Thyroid gland (tissue), 4 donors: Measurements from ENCODE around the gene ZNF667. TPM values are rescaled to one million over a fixed set of nuclear protein-coding genes. Genes with fewer than 3 reads are reported as not detected.

ENCODE experiments used
- DNase-seq, 2 donors: peaks; one replicate each; pipeline ENCODE4 v3.0.0-alpha.2; 2019
- H3K27ac ChIP-seq, 3 donors: fragments of 200-600 bp; sonication (generic); 1 replicate in 2 of 3; 2 replicates in 1 of 3; pipeline ENCODE4 v1.5.1; 2016 to 2019; ENCODE audit warnings: mild to moderate bottlenecking in 1 of 3, moderate library complexity in 1 of 3
- H3K27me3 ChIP-seq: fragments of 200-600 bp; sonication (generic); one replicate; pipeline ENCODE4 v1.5.1; 2019
- H3K36me3 ChIP-seq, 2 donors: fragments of 200-600 bp; sonication (generic); one replicate each; pipeline ENCODE4 v1.5.1; 2016 to 2019
- H3K4me1 ChIP-seq, 2 donors: fragments of 200-600 bp; sonication (generic); one replicate each; pipeline ENCODE4 v1.5.1; 2017 to 2019
- H3K4me3 ChIP-seq, 3 donors: fragments of 200-600 bp; sonication (generic); replicated peaks in 1 of 3; 1 replicate in 2 of 3; 2 replicates in 1 of 3; pipeline ENCODE4 v1.5.1; 2016; ENCODE audit warnings: mild to moderate bottlenecking in 1 of 3
- H3K9me3 ChIP-seq: fragments of 200-600 bp; sonication (generic); one replicate; pipeline ENCODE4 v1.5.1; 2017
- CTCF ChIP-seq, 6 experiments: fragments of 200-600 bp in 3 of 6; fragments of 450-650 bp in 3 of 6; sonication (generic) in 3 of 6; IDR thresholded peaks; one replicate each; pipeline ENCODE4 v1.5.1; 2016 to 2019; ENCODE audit warnings: antibody characterized with exemption in 6 of 6, mild to moderate bottlenecking in 2 of 6, inconsistent platforms in 1 of 6, moderate library complexity in 1 of 6
- POLR2A ChIP-seq, 2 donors: fragments of 450-650 bp; IDR thresholded peaks; one replicate each; pipeline ENCODE4 v1.6.1; 2017; ENCODE audit warnings: antibody characterized with exemption in 2 of 2, mild to moderate bottlenecking in 2 of 2, moderate library complexity in 1 of 2
- WGBS, 2 donors: methylation state at CpG; one replicate each; pipeline ENCODE4 v1.1.5; 2017; 5-methylcytosine and 5-hydroxymethylcytosine counted together
- intact Hi-C: fragments of 100-400 bp; cut with DNase I; formaldehyde crosslinking; loops from one replicate; pipeline ENCODE4 v1.15.1; 2023
- total RNA-seq, 4 donors: library from RNA; depleted of rRNA; stranded (reverse); fragments of >200 nt; gene quantifications; one replicate each; pipeline ENCODE4 v1.2.3, GENCODE V29; 2016

The ZNF667 gene
- total RNA-seq, 4 donors from 2014 or later, result 8.6 to 22.2 (median 15.8) TPM

GRCh38 chr19:56504581-56504980 is 27.4 kb upstream of the ZNF667 start:
- intact Hi-C loops, result no loop called here

GRCh38 chr19:56491399-56491798 is 14.3 kb upstream of the ZNF667 start:
- intact Hi-C loops, result no loop called here
- TF ChIP-seq CTCF (IDR thresholded peaks at IDR 0.05) (no peak), POLR2A (IDR thresholded peaks at IDR 0.05) (no peak)
- Histone ChIP-seq H3K4me1 (no peaks in the 10 kb centered on the region), H3K36me3 (peaks cover 8 to 14% of the 10 kb centered on the region in 2 donors), H3K27me3 (no peaks in the 10 kb centered on the region), H3K27ac (no peak overlapping the region), H3K9me3 (no peaks in the 10 kb centered on the region), H3K4me3 (no peak overlapping the region)
- WGBS, 2 donors, result 80 to 81% methylated on average over 3 of the region's 3 CpGs
- DNase-seq, result no peak

More at GRCh38 chr19:56504581-56504980, 27.4 kb upstream of the ZNF667 start:
- H3K9me3 ChIP-seq, result no peaks in the 10 kb centered on the region
- 94 to 95% methylated on average over 2 of the region's 2 CpGs for WGBS, 2 donors
- no peak overlapping the region for H3K4me3 ChIP-seq
- H3K27me3 ChIP-seq, result no peaks in the 10 kb centered on the region
- H3K27ac ChIP-seq, result no peak overlapping the region
- H3K36me3 ChIP-seq, result no peaks in the 10 kb centered on the region
- peaks cover 5 to 6% of the 10 kb centered on the region in 2 donors for H3K4me1 ChIP-seq
- DNase-seq, result no peak
- no peak for TF ChIP-seq CTCF (IDR thresholded peaks at IDR 0.05)
- no peak for TF ChIP-seq POLR2A (IDR thresholded peaks at IDR 0.05)

GRCh38 chr19:56477429-56478338 is 539 bp upstream of the ZNF667 start:
- no peaks in the 10 kb centered on the region for H3K36me3 ChIP-seq
- peak; percentile 92 to 94 for DNase-seq
- H3K9me3 ChIP-seq, result no peaks in the 10 kb centered on the region
- 0 to 1% methylated on average over 21 to 57 of the region's 80 CpGs for WGBS, 2 donors
- intact Hi-C loops, result no loop called here
- peaks cover 17 to 19% of the 10 kb centered on the region in 2 donors for H3K4me1 ChIP-seq
- H3K27me3 ChIP-seq, result no peaks in the 10 kb centered on the region
- peak in 1 of 2 donors; percentile 70 for TF ChIP-seq POLR2A (IDR thresholded peaks at IDR 0.05)
- no peak for TF ChIP-seq CTCF (IDR thresholded peaks at IDR 0.05)
- peak overlapping the region; percentile 32 to 89 (median 79) for H3K4me3 ChIP-seq
- H3K27ac ChIP-seq, result peak overlapping the region; percentile 34 to 81 (median 70)

- no peaks in the 10 kb centered on the region for H3K9me3 ChIP-seq
- peak in 1 of 2 donors; percentile 6 for TF ChIP-seq POLR2A (IDR thresholded peaks at IDR 0.05)
- TF ChIP-seq CTCF (IDR thresholded peaks at IDR 0.05), result no peak
- no peak overlapping the region for H3K4me3 ChIP-seq
- peaks cover 17 to 19% of the 10 kb centered on the region in 2 donors for H3K4me1 ChIP-seq
- H3K27me3 ChIP-seq, result no peaks in the 10 kb centered on the region
- intact Hi-C loops, result no loop called here
- no peak overlapping the region for H3K27ac ChIP-seq
- 37 to 51% methylated on average over 10 of the region's 10 CpGs for WGBS, 2 donors
- peaks cover 5% of the 10 kb centered on the region in 2 donors for H3K36me3 ChIP-seq
- peak; percentile 31 to 54 for DNase-seq
These were observed 1.1 kb downstream of the ZNF667 start for GRCh38 chr19:56476093-56476492.

GRCh38 chr19:56474308-56474707 is 2.8 kb downstream of the ZNF667 start:
- H3K27me3 ChIP-seq, result no peaks in the 10 kb centered on the region
- no peak for TF ChIP-seq POLR2A (IDR thresholded peaks at IDR 0.05)
- no peak for TF ChIP-seq CTCF (IDR thresholded peaks at IDR 0.05)
- no peak overlapping the region for H3K4me3 ChIP-seq
- WGBS, 2 donors, result 80 to 85% methylated on average over 3 of the region's 3 CpGs
- no peak overlapping the region for H3K27ac ChIP-seq
- peaks cover 16% of the 10 kb centered on the region in 2 donors for H3K4me1 ChIP-seq
- intact Hi-C loops, result no loop called here
- no peaks in the 10 kb centered on the region for H3K9me3 ChIP-seq
- peaks cover 6 to 12% of the 10 kb centered on the region in 2 donors for H3K36me3 ChIP-seq
- no peak for DNase-seq
